GM12878 (cell line): ENCODE results near the gene ANKRD13D. TPM values are rescaled to one million over a fixed set of nuclear protein-coding genes. Genes with fewer than 3 reads are reported as not detected.

Experiments used
- BACH1 ChIP-seq: fragments of 450-650 bp; IDR thresholded peaks from 2 replicates; pipeline ENCODE4 v1.6.1; 2017; ENCODE audit warnings: mild to moderate bottlenecking, borderline replicate concordance
- BCL11A ChIP-seq: IDR thresholded peaks from 2 replicates; pipeline ENCODE4 v1.6.1; 2011; ENCODE audit warnings: low read depth, low read length
- BCLAF1 ChIP-seq: fragments of 450-650 bp; IDR thresholded peaks from 2 replicates; pipeline ENCODE4 v1.6.1; 2017; ENCODE audit warnings: antibody characterized with exemption, mild to moderate bottlenecking, moderate library complexity
- BHLHE40 ChIP-seq, 2 experiments: fragments of 450-650 bp in 1 of 2; IDR thresholded peaks; 2 replicates each; pipeline ENCODE4 v1.6.1; 2011 to 2017; ENCODE audit warnings: low read depth in 2 of 2, borderline replicate concordance in 1 of 2, improper control_type of control experiment in 1 of 2, low read length in 1 of 2, mild to moderate bottlenecking in 1 of 2
- CBX5 ChIP-seq: sonication (generic); IDR thresholded peaks from 2 replicates; pipeline ENCODE4 v1.6.1; 2016; ENCODE audit warnings: low read depth, moderate library complexity, mild to moderate bottlenecking, inconsistent platforms
- CHD1 ChIP-seq: IDR thresholded peaks from 2 replicates; pipeline ENCODE4 v1.6.1; 2012; ENCODE audit warnings: low read depth, low read length, improper control_type of control experiment
- IRF4 ChIP-seq: IDR thresholded peaks from 2 replicates; pipeline ENCODE4 v1.6.1; 2011; ENCODE audit warnings: low read depth, low read length
- JUNB ChIP-seq: IDR thresholded peaks from 2 replicates; pipeline ENCODE4 v1.6.1; 2016; ENCODE audit warnings: antibody characterized with exemption, mild to moderate bottlenecking
- JUND ChIP-seq: IDR thresholded peaks from 2 replicates; pipeline ENCODE4 v1.6.1; 2012; ENCODE audit warnings: low read depth, mild to moderate bottlenecking, low read length, improper control_type of control experiment, moderate library complexity
- MYC ChIP-seq: IDR thresholded peaks from 2 replicates; pipeline ENCODE4 v1.6.1; 2011; ENCODE audit warnings: mild to moderate bottlenecking, low read length, moderate library complexity, inconsistent platforms; ENCODE audit not compliant: insufficient read depth, insufficient replicate concordance, insufficient read length, severe bottlenecking
- PAX8 ChIP-seq: fragments of 450-650 bp; IDR thresholded peaks from 2 replicates; pipeline ENCODE4 v1.6.1; 2017; ENCODE audit warnings: mild to moderate bottlenecking, moderate library complexity
- PBX3 ChIP-seq: IDR thresholded peaks from 2 replicates; pipeline ENCODE4 v1.6.1; 2011; ENCODE audit warnings: mild to moderate bottlenecking, low read depth, low read length, moderate library complexity; ENCODE audit not compliant: insufficient replicate concordance
- POU2F2 ChIP-seq: IDR thresholded peaks from 3 replicates; pipeline ENCODE4 v1.6.1; 2011; ENCODE audit warnings: low read depth, mild to moderate bottlenecking, low read length, borderline replicate concordance
- RAD21 ChIP-seq: IDR thresholded peaks from 2 replicates; pipeline ENCODE4 v1.6.1; 2011; ENCODE audit warnings: mild to moderate bottlenecking, low read depth, low read length, moderate library complexity; ENCODE audit not compliant: insufficient read depth
- SMARCA5 ChIP-seq: fragments of 450-650 bp; IDR thresholded peaks from 2 replicates; pipeline ENCODE4 v1.6.1; 2017; ENCODE audit warnings: mild to moderate bottlenecking
- SUPT20H ChIP-seq: IDR thresholded peaks from 2 replicates; pipeline ENCODE4 v1.6.1; 2011; ENCODE audit warnings: low read depth, mild to moderate bottlenecking, low read length, moderate library complexity, borderline replicate concordance; ENCODE audit not compliant: control insufficient read depth
- USF1 ChIP-seq: IDR thresholded peaks from 2 replicates; pipeline ENCODE4 v1.6.1; 2011; ENCODE audit warnings: borderline replicate concordance, low read depth, mild to moderate bottlenecking, moderate library complexity, mixed read lengths, low read length; ENCODE audit not compliant: insufficient read depth; ENCODE audit errors: extremely low read length
- polyA plus RNA-seq, 11 experiments: library from polyadenylated mRNA; depleted of rRNA in 4 of 11; unstranded in 6 of 11; stranded (reverse) in 5 of 11; fragments of >200 nt; fragmentation: Nextera tagmentation in 4 of 11; fragmentation: Illumina TruSeq in 1 of 11; extraction: Ambion mirVana in 4 of 11; extraction: Trizol in 1 of 11; gene quantifications; 1 replicate in 1 of 11; 2 replicates in 10 of 11; pipeline versions ENCODE4 v1.2.1 to v1.2.3, GENCODE V29; 2011 to 2016; ENCODE audit warnings: inconsistent platforms in 2 of 11, missing spikeins in 2 of 11, low read depth in 1 of 11
- total RNA-seq, 4 experiments: library from RNA; depleted of rRNA in 3 of 4; stranded (reverse); fragments of >200 nt in 3 of 4; fragmentation: Illumina TruSeq in 1 of 4; extraction: Trizol in 1 of 4; gene quantifications; 2 replicates each; pipeline versions ENCODE4 v1.2.1 to v1.2.3, GENCODE V29; 2013 to 2021
- TF ChIP-seq, protein P1 (sequence below): fragments of 450-650 bp; IDR thresholded peaks from 2 replicates; pipeline ENCODE4 v1.6.1; 2014; ENCODE audit warnings: mild to moderate bottlenecking
- TF ChIP-seq, protein P2 (sequence below): IDR thresholded peaks from 2 replicates; pipeline ENCODE4 v1.6.1; 2012; ENCODE audit warnings: low read depth, low read length, improper control_type of control experiment

The ANKRD13D gene
- total and polyA plus RNA-seq, 10 of the 15 experiments (the other 5 are each of a cell fraction or from before 2014, with no cell fraction given): 2.0 to 56.2 (median 21.4) TPM

GRCh38 chr11:67276781-67277230 lies 12.3 kb upstream of the ANKRD13D start (continued):
- TF ChIP-seq, protein P1, sequence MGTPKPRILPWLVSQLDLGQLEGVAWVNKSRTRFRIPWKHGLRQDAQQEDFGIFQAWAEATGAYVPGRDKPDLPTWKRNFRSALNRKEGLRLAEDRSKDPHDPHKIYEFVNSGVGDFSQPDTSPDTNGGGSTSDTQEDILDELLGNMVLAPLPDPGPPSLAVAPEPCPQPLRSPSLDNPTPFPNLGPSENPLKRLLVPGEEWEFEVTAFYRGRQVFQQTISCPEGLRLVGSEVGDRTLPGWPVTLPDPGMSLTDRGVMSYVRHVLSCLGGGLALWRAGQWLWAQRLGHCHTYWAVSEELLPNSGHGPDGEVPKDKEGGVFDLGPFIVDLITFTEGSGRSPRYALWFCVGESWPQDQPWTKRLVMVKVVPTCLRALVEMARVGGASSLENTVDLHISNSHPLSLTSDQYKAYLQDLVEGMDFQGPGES: no peak
- TF ChIP-seq BCLAF1 (no peak), BCL11A (peak; percentile 11; the same call in 1 of the 2 replicates), PBX3 (no peak), SMARCA5 (peak; percentile 6; the same call in 1 of the 2 replicates), USF1 (no peak), IRF4 (no peak), BHLHE40 (IDR thresholded peaks at IDR 0.05; ENCODE audit: borderline replicate concordance in 1 of 2, low read depth in 2 of 2, low read length in 1 of 2) (no peak), SUPT20H (no peak), RAD21 (0 out of 2 replicates have a peak, but pooled peaks have one; percentile 15), CHD1 (no peak), CBX5 (no peak), JUND (no peak), BACH1 (0 out of 2 replicates have a peak, but pooled peaks have one; percentile 10), POU2F2 (no peak), JUNB (no peak), MYC (peak; percentile 36), PAX8 (no peak)
- TF ChIP-seq, protein P2, sequence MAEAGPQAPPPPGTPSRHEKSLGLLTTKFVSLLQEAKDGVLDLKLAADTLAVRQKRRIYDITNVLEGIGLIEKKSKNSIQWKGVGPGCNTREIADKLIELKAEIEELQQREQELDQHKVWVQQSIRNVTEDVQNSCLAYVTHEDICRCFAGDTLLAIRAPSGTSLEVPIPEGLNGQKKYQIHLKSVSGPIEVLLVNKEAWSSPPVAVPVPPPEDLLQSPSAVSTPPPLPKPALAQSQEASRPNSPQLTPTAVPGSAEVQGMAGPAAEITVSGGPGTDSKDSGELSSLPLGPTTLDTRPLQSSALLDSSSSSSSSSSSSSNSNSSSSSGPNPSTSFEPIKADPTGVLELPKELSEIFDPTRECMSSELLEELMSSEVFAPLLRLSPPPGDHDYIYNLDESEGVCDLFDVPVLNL: no peak
